GM18507 (cell line): ENCODE data around the gene CRYGS.
"Not testable (repeated sequence)": the region's sequence is repeated elsewhere in the genome, so short reads cannot be mapped to it uniquely, and the experiment has no call there.

ENCODE experiments used
- DNase-seq: peaks from one replicate; pipeline ENCODE4 v3.0.0; 2011; ENCODE audit warnings: low read depth; ENCODE audit not compliant: insufficient read length; ENCODE audit errors: extremely low spot score
- FAIRE-seq: peaks from 2 replicates; lab custom pipeline; 2011; peaks lifted over from hg19 to GRCh38; lab: Jason Lieb, UNC

Gene CRYGS

GRCh38 chr3:186544281-186544680, at the start of gene CRYGS:
TSS of gene CRYGS (minus strand) at chr3:186544380. CDS start at chr3:186544326, 54 bp downstream.
- FAIRE-seq, result no peak

GRCh38 chr3:186593862-186594261, 49.7 kb upstream of the CRYGS start:
- DNase-seq (no peak), FAIRE-seq (no peak)

More at GRCh38 chr3:186544281-186544680, at the start of gene CRYGS:
- DNase-seq, result no peak

GRCh38 chr3:186592682-186593081, 48.5 kb upstream of the CRYGS start:
- FAIRE-seq, result no peak
- no peak for DNase-seq

- FAIRE-seq (no peak), DNase-seq (no peak)
These were observed 46.6 kb upstream of the CRYGS start for GRCh38 chr3:186590580-186591295.

- DNase-seq (no peak), FAIRE-seq (no peak)
These were observed 45.8 kb upstream of the CRYGS start for GRCh38 chr3:186589856-186590579.

GRCh38 chr3:186589121-186589520, 44.9 kb upstream of the CRYGS start:
- DNase-seq (no peak), FAIRE-seq (no peak)

- no peak for FAIRE-seq
- no peak for DNase-seq
These were observed 44.5 kb upstream of the CRYGS start for GRCh38 chr3:186588632-186589031.

DNA sequence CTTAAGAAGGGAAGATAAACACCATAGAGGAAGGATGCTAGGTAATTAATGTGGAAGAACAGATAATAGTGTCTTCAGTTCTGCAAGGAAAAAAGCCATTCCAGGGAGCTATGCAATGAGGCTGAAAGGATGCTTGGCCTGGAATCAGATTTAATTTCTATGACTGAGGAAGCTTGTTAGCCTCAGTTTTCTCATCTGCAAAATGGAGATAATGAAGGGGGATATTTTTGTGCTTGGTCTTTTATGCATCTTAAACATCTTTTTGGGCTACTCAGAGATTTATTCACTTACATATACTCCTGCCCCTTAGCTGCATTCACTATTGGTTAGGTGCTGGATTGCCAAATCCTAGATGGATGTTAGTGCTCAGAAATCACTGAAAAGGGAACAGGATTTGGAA, 43.0 kb upstream of the CRYGS start:
- DNase-seq (no peak), FAIRE-seq (no peak)

DNA sequence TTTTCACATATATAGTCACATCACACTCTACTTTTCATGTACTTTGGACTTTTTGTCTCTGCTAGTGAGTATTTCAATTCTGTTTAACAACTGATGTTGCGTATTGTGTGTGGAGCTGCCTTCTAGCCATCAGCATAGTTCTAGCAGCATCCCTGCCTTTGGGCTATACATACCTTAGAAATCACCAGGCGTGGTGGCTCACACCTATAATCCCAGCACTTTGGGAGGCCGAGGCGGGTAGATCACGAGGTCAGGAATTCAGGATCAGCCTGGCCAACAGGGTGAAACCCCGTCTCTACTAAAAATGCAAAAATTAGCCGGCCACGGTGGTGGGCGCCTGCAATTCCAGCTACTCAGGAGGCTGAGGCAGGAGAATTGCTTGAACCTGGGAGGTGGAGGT, 42.1 kb upstream of the CRYGS start:
- FAIRE-seq, result not testable (repeated sequence)

DNA sequence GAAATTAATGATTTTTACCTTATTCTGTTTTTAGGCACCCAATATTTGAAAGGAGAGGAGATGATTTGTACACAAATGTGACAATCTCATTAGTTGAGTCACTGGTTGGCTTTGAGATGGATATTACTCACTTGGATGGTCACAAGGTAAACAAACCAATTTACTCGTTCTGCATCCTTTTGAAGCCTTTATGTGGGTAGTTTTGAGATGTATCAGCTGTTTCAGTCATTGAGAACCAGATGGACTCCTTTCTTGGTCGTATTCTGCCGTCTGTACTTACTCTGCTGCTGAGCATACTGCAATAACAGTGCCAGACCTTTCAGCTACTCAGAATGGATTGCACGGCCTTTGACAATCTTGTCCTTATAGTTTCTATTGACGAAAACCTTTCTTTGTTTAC, 39.7 kb upstream of the CRYGS start:
- DNase-seq (no peak), FAIRE-seq (no peak)

More for the DNA sequence above, 42.1 kb upstream of the CRYGS start:
- DNase-seq, result not testable (repeated sequence)

- DNase-seq (no peak), FAIRE-seq (no peak)
These were observed 38.4 kb upstream of the CRYGS start for GRCh38 chr3:186582541-186582940.

DNA sequence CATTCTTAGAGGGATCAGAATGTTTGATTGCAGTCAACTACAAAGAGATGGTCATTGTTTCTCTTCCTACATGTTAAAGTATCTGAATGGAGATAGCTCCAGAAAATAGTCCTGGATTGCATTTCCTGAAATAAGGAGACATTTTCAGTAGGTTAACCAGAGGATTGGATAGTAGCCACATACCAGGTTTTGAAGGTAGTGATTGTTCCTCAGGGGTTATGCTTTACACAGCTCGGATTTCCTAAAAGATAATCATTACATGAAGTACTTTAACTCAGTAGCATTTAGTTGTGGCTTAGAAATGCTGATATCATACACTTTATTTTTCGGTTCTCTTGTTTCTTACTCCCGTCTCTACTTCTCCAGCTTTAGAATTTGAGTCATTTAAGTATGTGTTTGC, 36.6 kb upstream of the CRYGS start:
- DNase-seq (no peak), FAIRE-seq (no peak)

DNA sequence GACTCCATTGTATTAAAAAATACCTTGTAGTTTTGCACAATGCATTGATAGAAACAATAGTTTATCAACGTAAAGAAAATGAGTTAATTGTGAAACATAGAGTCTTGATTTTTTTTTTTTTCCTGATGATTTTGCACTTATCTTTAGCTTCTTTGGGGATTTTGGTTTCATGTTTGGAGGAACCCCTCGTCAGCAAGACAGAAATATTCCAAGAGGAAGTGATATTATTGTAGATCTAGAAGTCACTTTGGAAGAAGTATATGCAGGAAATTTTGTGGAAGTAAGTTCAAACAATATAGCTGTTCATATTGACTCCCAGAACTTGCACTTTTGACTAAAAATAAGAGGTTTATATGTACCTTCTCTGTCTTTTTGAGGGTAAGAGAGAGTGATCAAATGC, 33.3 kb upstream of the CRYGS start:
- DNase-seq (no peak), FAIRE-seq (no peak)

DNA sequence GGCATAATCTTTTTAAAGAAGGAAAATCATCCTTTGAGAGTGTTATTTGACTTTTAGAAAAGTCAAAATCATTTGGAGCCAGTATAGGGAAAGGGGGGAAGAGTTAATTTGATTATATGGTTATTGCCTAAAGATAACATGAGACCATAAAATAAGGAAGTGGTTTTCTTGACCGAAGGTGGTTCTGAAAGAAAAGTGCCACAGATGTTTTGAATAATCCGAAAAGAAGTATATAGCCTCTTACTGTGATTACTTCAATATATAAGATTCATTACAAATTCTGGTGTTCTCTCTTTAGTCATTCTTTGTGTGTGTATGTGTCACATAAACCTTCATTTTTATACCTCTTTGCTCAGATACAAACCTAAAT, 27.4 kb upstream of the CRYGS start:
- FAIRE-seq (no peak), DNase-seq (no peak)

DNA sequence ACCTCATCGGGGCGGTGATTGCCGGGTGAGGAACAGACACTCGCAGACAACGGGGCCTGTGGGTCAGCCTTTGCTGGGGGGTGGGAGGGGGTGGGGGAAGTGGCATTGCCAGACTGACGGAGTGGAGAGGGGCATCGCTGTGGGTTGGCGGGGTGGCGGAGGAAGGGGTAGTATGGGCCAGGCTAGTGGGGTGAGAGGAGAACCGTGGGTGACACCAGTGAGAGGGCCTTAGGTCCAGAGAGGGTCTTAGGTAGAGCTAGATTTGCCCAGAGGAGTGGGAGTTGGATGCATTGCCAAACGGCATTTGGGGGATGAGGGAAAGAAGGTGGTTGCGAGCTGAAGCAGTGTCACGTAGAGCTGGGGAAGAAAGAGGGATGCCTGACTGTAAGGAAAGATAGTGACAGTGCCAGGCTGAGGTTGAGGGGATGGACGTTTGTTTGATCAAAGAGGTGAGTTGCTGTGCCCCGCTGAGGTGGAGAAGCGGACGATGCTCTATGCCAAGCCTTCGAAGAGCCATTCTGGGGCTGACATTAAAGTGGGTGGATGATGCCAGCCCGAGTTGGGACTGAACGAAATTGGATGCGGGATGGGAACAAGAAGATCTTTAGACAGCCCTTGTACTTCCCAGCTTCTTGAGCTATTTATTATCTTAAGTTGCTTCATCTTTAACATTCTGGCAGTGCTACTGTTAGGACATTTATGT, 26.9 kb upstream of the CRYGS start:
- no peak for FAIRE-seq

DNA sequence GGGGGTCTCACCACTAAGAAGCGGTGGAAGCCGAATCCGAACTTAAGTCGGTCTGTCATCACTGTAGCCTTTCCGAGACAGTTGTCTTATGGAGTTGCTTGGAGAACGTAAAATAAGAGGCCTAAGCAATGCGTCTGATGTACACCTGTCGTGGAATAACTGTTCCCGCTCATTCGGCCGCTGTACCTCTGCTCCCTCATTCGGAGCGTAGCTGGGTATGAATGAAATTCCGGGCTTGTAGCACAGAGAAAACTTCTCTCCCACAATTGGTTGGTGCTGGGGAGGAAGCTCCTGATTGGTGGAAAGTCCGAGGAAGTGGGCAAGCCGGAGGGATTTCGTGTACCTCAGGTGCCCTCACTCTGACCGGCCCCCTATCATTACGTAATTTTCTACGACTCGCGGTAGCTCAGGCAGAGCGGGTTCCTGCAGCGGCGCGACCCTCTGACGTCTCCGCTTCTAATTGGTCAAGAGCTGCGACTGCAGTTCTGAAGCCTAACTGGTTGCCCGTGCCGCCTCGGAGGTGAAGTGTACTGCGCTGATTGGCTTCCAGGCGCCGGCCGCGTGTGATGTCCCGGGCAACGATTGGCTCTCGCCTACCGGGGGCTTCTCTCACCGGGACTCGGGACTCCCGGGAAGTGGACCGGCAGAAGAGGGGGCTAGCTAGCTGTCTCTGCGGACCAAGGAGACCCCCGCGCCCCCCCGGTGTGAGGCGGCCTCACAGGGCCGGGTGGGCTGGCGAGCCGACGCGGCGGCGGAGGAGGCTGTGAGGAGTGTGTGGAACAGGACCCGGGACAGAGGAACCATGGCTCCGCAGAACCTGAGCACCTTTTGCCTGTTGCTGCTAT, 26.1 kb upstream of the CRYGS start, which contains the start of gene DNAJB11:
Gene DNAJB11, plus strand, starts transcription at position 625 of the 845 bp plus-strand sequence. Its CDS starts 178 bp downstream, at position 803.
- FAIRE-seq (peak; percentile 99), DNase-seq (peak; percentile 89)

More for the DNA sequence above, 26.9 kb upstream of the CRYGS start:
- DNase-seq, result peak; percentile 12

DNA sequence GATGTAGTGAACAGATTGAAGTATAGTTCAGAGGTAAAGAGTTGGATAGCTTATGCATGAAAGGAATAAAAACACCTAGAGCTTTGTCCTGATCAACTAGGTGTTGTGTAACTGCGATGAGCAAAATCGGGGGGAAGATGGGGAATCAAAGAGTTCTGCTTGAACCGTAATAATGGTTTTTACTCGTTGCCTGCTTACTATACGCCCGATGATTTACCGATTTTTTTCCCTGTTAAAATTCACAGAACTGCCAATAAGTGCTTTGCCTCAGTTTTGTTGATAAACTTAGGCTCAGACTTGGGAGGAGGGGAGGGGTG, 25.6 kb upstream of the CRYGS start:
- DNase-seq (no peak), FAIRE-seq (no peak)

DNA sequence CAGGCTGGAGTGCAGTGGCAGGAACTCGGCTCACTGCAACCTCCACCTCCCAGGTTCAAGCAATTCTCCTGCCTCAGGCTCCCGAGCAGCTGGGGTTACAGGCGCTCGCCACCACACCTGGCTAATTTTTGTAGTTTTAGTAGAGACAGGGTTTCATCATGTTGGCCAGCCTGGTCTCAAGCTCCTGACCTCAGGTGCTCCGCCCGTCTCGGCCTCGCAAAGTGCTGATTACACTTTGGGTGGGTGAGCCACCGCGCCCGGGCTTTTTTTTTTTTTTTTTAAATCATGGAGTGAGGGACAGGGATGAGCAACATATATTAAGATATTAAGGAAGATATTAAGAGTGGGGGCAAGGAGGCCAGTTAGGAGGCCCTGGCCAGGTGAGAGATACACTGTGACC, 25.2 kb upstream of the CRYGS start:
- not testable (repeated sequence) for FAIRE-seq, DNase-seq

DNA sequence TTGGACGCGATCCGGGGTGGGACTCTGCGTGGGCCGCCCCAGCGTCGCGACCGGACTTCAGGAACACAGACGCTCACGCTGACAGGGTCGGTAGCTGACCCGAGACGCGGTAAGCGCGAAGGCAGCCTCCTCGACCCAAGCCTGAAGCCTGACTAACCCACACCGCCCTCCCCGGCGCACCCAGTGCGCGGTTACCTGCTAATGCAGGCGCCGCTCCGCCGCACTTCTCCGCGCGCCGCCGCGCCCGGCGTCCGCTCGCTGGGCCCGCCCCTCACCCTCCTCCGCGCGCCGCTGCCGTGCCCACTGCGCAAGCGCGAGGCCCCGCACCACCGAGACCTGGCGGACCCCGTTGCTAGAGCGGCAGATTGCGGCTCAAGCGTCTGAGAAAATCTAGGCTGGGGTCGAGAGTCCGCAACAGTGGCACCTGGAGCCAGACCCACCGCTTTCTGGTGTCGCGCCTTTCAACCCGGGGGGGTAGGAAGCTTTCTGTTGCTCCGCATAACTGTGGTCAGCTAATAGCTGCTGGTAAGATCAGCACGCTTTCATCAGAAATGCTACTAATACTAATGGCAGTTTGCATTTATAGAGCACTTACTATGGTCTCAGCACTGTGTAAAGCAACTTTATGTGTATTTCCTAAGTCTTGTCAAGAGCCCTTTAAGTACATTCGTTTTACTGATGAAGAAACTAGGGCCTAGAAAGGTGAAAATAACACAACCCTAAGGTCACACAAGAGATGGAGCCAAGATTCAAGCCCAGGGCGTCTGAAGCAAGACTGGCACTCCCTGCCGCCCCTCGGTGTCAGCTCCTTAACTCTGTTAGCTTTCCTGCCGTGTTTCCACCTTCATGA, 23.1 kb upstream of the CRYGS start, which contains the start of gene TBCCD1:
Gene TBCCD1, minus strand, starts transcription at position 268 of the 850 bp plus-strand sequence. CDS start 3,010 bp downstream, outside the sequence.
- DNase-seq (peak; percentile 78), FAIRE-seq (peak; percentile 92)
